T-helper 1 cell treated with Interleukin-12 subunit alpha and Interleukin-12 subunit beta and Interleukin-4 antibody, amounts not matched to agents 30 μg/mL and 1 μg/mL, for 36 hours (primary cell): ENCODE results near the gene TGM3.

Source experiments
- H3K27ac Mint-ChIP-seq: one replicate; pipeline ENCODE4 v1.8.0; 2021; ENCODE audit warnings: mild to moderate bottlenecking, mixed read lengths
- H3K27me3 Mint-ChIP-seq: one replicate; pipeline ENCODE4 v1.8.0; 2021; ENCODE audit warnings: low read depth, mixed read lengths
- H3K36me3 Mint-ChIP-seq: one replicate; pipeline ENCODE4 v1.8.0; 2021; ENCODE audit warnings: low read depth, mixed read lengths
- H3K4me1 Mint-ChIP-seq: one replicate; pipeline ENCODE4 v1.8.0; 2021; ENCODE audit warnings: low read depth, mixed read lengths
- H3K4me3 Mint-ChIP-seq: one replicate; pipeline ENCODE4 v1.8.0; 2021; ENCODE audit warnings: mild to moderate bottlenecking, moderate library complexity, mixed read lengths
- H3K9me3 Mint-ChIP-seq: one replicate; pipeline ENCODE4 v1.8.0; 2021; ENCODE audit warnings: mixed read lengths

The TGM3 gene

GRCh38 chr20:2273634-2274302, 22.0 kb upstream of the TGM3 start:
- no peaks in the 10 kb centered on the region for H3K36me3 Mint-ChIP-seq
- H3K27ac Mint-ChIP-seq: no peak overlapping the region
- H3K9me3 Mint-ChIP-seq: no peaks in the 10 kb centered on the region
- H3K4me3 Mint-ChIP-seq: no peak overlapping the region
- H3K27me3 Mint-ChIP-seq: peaks cover 7% of the 10 kb centered on the region
- H3K4me1 Mint-ChIP-seq: no peaks in the 10 kb centered on the region

- peaks cover 6% of the 10 kb centered on the region for H3K27me3 Mint-ChIP-seq
- H3K27ac Mint-ChIP-seq: no peak overlapping the region
Measured at GRCh38 chr20:2276015-2276414, 19.8 kb upstream of the TGM3 start.

GRCh38 chr20:2279253-2279779, 16.5 kb upstream of the TGM3 start:
- no peaks in the 10 kb centered on the region for H3K4me1 Mint-ChIP-seq
- H3K4me3 Mint-ChIP-seq: no peak overlapping the region
- H3K9me3 Mint-ChIP-seq: no peaks in the 10 kb centered on the region
- no peaks in the 10 kb centered on the region for H3K27me3 Mint-ChIP-seq
- H3K36me3 Mint-ChIP-seq: no peaks in the 10 kb centered on the region
- H3K27ac Mint-ChIP-seq: no peak overlapping the region

More at GRCh38 chr20:2276015-2276414, 19.8 kb upstream of the TGM3 start:
- Mint-ChIP-seq H3K9me3 (no peaks in the 10 kb centered on the region), H3K4me3 (no peak overlapping the region), H3K4me1 (no peaks in the 10 kb centered on the region), H3K36me3 (no peaks in the 10 kb centered on the region)

DNA sequence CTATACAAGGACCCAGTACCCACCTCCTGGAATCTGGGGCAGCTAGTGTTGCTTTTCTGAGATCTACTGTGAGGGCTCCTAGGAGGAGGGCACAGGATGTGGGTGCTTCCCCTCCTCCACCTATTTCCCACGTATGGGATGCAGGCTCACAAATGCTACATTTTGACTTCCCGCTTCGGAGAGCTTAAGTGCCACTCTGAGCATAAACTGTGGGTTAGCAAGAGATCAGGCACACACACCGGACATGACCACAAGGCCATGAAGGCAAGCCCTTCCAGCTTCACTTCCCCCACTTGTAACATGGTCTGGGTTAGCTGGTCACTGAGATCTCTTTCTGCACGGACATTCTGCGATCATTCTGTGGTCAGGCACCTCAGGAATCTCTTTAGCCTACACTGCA, 15.7 kb upstream of the TGM3 start:
- H3K36me3 Mint-ChIP-seq: no peaks in the 10 kb centered on the region
- no peaks in the 10 kb centered on the region for H3K4me1 Mint-ChIP-seq
- H3K9me3 Mint-ChIP-seq: no peaks in the 10 kb centered on the region
- H3K27ac Mint-ChIP-seq: no peak overlapping the region
- H3K27me3 Mint-ChIP-seq: no peaks in the 10 kb centered on the region
- H3K4me3 Mint-ChIP-seq: no peak overlapping the region

DNA sequence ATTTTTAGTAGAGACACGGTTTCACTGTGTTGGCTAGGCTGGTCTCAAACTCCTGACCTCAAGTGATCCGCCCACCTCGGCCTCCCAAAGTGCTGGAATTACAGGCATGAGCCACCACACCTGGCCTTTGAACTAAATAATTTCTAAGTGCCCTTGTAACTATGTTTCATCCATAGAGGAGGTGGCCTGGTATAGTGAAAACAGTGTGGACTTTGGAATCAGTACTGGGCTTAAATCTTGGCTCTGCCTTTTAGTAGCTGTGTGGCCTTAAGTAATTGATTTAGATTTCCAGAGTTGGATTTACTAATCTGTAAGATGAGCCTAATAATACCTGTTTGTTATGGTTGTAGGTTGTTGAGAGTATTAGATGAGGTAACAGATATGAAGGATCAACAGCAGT, 14.2 kb upstream of the TGM3 start:
- H3K4me3 Mint-ChIP-seq: no peak overlapping the region

GRCh38 chr20:2282181-2282580, 13.6 kb upstream of the TGM3 start:
- H3K9me3 Mint-ChIP-seq: no peaks in the 10 kb centered on the region
- no peaks in the 10 kb centered on the region for H3K27me3 Mint-ChIP-seq

More for the DNA sequence above, 14.2 kb upstream of the TGM3 start:
- no peak overlapping the region for H3K27ac Mint-ChIP-seq
- H3K36me3 Mint-ChIP-seq: no peaks in the 10 kb centered on the region
- no peaks in the 10 kb centered on the region for H3K27me3 Mint-ChIP-seq
- no peaks in the 10 kb centered on the region for H3K4me1 Mint-ChIP-seq
- H3K9me3 Mint-ChIP-seq: no peaks in the 10 kb centered on the region

DNA sequence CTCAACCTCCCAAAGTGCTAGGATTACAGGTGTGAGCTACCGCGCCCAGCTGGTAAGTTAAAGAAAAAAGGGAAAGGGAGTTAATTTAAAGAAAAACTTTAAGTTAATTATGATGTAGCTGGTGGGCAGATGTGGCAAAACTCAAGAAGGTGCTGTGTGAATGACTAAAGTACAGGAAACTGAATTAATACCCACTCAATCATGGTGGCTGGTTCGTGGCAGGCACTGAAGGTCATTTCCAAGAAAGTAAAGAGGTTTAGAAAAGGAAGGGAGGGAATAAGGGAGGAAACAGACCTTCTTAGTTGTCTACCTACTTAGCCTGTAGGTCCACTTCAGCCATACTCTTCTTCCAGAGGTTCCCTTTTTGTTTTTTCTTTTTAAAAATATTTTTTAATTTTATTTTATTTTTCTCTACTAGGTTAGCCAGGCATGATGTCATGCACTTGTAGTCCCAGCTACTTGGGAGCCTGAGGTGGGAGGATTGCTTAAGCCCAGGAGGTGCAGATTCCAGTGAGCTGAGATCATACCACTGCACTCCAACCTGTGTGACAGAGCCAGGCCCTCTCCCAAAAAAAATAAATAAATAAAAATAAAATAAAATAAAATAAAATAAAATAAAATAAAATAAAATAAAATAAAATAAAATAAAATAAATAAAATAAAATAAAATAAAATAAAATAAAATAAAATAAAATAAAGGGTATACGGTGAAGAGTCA, 11.9 kb upstream of the TGM3 start:
- Mint-ChIP-seq H3K4me3 (no peak overlapping the region), H3K36me3 (no peaks in the 10 kb centered on the region), H3K27me3 (no peaks in the 10 kb centered on the region), H3K27ac (no peak overlapping the region), H3K9me3 (no peaks in the 10 kb centered on the region), H3K4me1 (no peaks in the 10 kb centered on the region)

More at GRCh38 chr20:2282181-2282580, 13.6 kb upstream of the TGM3 start:
- Mint-ChIP-seq H3K27ac (no peak overlapping the region), H3K4me1 (no peaks in the 10 kb centered on the region), H3K36me3 (no peaks in the 10 kb centered on the region), H3K4me3 (no peak overlapping the region)

- Mint-ChIP-seq H3K27ac (no peak overlapping the region), H3K4me3 (no peak overlapping the region)
Measured at GRCh38 chr20:2285193-2285592, 10.6 kb upstream of the TGM3 start.

DNA sequence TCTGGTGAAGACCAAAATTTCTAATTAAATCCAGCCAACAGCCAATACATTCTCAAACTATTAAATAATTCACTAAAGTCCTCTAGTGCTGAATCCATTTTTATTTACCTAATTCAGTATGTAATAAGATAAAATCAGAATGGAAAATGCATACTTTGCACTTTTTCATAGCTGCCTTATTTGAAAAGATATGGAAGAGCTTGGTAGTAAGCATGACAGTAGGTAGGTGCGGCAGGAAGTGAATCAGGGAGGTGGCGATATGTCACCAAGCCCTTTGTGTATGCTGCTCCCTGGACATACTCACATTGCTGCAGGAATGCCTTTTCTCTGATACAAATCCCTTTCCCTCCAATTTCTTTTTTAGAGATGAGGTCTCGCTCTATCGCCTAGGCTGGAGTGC, 10.2 kb upstream of the TGM3 start:
- Mint-ChIP-seq H3K36me3 (no peaks in the 10 kb centered on the region), H3K9me3 (no peaks in the 10 kb centered on the region), H3K4me1 (peaks cover 3% of the 10 kb centered on the region), H3K27me3 (no peaks in the 10 kb centered on the region), H3K4me3 (no peak overlapping the region), H3K27ac (no peak overlapping the region)

More at GRCh38 chr20:2285193-2285592, 10.6 kb upstream of the TGM3 start:
- Mint-ChIP-seq H3K27me3 (no peaks in the 10 kb centered on the region), H3K36me3 (no peaks in the 10 kb centered on the region), H3K9me3 (no peaks in the 10 kb centered on the region), H3K4me1 (peaks cover 3% of the 10 kb centered on the region)

- no peaks in the 10 kb centered on the region for H3K9me3 Mint-ChIP-seq
- no peak overlapping the region for H3K27ac Mint-ChIP-seq
- no peak overlapping the region for H3K4me3 Mint-ChIP-seq
- no peaks in the 10 kb centered on the region for H3K36me3 Mint-ChIP-seq
- no peaks in the 10 kb centered on the region for H3K27me3 Mint-ChIP-seq
- H3K4me1 Mint-ChIP-seq: peaks cover 3% of the 10 kb centered on the region
Measured at GRCh38 chr20:2287504-2287903, 8.3 kb upstream of the TGM3 start.

DNA sequence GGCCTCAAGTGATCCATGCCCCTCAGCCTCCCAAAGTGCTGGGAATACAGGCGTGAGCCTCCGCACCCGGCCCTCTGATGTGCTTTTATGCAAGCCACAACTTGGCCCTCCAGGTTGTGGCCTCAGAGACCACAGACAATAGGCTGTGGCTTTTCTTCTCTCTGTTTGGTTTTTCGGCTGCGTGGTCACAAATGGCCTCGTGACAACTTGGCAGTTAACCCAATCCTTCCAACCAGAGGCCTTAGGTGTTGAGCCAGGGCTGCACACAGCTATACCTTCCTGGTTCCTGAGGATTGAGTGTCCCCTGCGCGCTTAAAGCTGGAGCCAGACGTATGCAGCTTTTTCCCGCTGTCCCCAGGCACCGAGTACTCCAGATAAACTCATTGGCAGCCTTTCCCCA, 6.3 kb upstream of the TGM3 start:
- Mint-ChIP-seq H3K27me3 (no peaks in the 10 kb centered on the region), H3K9me3 (no peaks in the 10 kb centered on the region), H3K4me3 (no peak overlapping the region), H3K36me3 (no peaks in the 10 kb centered on the region), H3K27ac (no peak overlapping the region), H3K4me1 (peaks cover 3% of the 10 kb centered on the region)

DNA sequence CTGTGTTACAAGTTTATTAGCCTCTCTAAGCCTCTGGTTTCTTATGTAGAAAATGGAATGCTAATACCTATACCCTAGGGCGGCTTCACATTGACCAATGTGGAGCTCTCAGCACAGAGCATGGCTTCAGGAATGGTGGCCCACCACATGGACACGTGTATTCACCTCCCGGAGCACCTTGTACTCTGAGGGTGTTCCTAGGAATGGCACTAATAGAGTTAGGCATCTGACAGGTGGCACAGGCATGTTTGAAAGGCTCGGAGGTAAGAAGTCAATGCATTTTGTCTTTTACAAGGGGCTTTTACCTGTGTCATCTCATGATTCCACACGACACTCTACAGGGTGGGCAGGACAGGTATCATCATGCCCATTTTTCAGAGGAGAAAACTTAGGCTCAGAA, 5.3 kb upstream of the TGM3 start:
- Mint-ChIP-seq H3K9me3 (no peaks in the 10 kb centered on the region), H3K27ac (no peak overlapping the region), H3K27me3 (no peaks in the 10 kb centered on the region), H3K4me3 (no peak overlapping the region), H3K36me3 (no peaks in the 10 kb centered on the region), H3K4me1 (peaks cover 3% of the 10 kb centered on the region)

DNA sequence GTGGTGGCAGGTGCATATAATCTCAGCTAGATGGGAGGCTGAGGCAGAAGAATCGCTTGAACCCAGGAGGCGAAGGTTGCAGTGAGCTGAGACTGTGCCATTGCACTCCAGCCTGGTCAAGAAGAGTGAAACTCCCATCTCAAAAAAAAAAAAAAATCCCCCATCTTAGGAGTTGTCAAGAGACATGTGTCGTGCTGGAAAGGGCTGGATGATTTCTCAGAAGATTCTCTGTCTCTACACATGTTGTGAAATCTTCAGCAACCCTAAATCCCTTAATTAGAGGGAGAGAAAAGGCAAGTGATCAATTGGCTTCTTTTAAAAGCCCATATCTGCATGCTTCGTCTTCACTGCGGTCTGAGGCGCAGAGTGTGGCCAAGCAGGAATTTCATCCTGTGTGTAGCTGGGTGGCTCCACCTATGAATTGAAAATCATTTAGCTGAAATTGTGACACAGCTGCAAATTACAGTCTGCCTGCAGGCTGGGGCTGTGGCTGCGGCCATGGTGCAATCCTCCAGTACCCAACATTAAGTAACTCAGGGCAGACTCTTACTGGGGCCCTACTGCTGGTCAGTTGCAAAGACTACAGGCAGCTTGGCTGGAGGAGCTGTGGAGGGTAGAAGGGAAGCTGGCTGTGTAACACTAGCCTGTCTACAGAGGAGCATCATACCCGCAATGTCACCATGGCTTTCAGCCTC, 3.2 kb upstream of the TGM3 start:
- H3K4me3 Mint-ChIP-seq: no peak overlapping the region
- no peaks in the 10 kb centered on the region for H3K9me3 Mint-ChIP-seq
- H3K36me3 Mint-ChIP-seq: no peaks in the 10 kb centered on the region
- H3K27me3 Mint-ChIP-seq: no peaks in the 10 kb centered on the region
- H3K27ac Mint-ChIP-seq: no peak overlapping the region
- H3K4me1 Mint-ChIP-seq: peaks cover 3% of the 10 kb centered on the region

- no peaks in the 10 kb centered on the region for H3K9me3 Mint-ChIP-seq
Measured at GRCh38 chr20:2293486-2293885, 2.3 kb upstream of the TGM3 start.

DNA sequence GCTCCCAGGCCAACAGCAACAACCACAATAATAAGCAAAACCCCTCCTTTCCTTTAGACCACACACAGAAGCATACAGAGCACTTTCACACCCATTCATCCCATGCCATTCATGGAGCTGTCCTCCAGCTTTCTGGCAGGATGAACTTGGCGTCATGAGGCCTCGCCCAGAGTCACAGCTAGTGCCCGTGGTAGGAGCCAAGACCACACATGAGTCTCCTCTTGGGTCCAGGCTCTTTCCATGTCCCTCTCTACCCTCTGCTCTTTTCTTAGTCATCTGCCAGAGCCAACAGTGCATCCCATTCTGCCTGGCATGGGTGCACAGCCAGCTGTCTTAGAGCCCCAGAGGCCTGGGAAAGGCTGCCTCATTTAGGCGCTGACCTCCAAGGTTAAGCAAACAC, 1.8 kb upstream of the TGM3 start:
- Mint-ChIP-seq H3K27me3 (no peaks in the 10 kb centered on the region), H3K9me3 (no peaks in the 10 kb centered on the region), H3K4me3 (no peak overlapping the region), H3K27ac (no peak overlapping the region), H3K4me1 (peaks cover 3% of the 10 kb centered on the region), H3K36me3 (no peaks in the 10 kb centered on the region)

More at GRCh38 chr20:2293486-2293885, 2.3 kb upstream of the TGM3 start:
- no peak overlapping the region for H3K27ac Mint-ChIP-seq
- H3K4me1 Mint-ChIP-seq: peaks cover 3% of the 10 kb centered on the region
- no peaks in the 10 kb centered on the region for H3K27me3 Mint-ChIP-seq
- H3K4me3 Mint-ChIP-seq: no peak overlapping the region
- no peaks in the 10 kb centered on the region for H3K36me3 Mint-ChIP-seq
